GM12878 (cell line): ENCODE results near the gene SP2.

Source experiments
- CTCF ChIP-seq, 3 experiments: IDR thresholded peaks in 2 of 3; conservative IDR thresholded peaks in 1 of 3; 2 replicates each; pipeline ENCODE4 v1.5.1; 2011; ENCODE audit warnings: low read depth in 3 of 3, low read length in 3 of 3, mild to moderate bottlenecking in 3 of 3, control low read depth in 2 of 3, moderate library complexity in 2 of 3, inconsistent platforms in 1 of 3, mixed read lengths in 1 of 3; ENCODE audit not compliant: control insufficient read depth in 2 of 3, insufficient read depth in 1 of 3; ENCODE audit errors: extremely low read depth in 1 of 3
- ELK1 ChIP-seq: IDR thresholded peaks from 2 replicates; pipeline ENCODE4 v1.6.1; 2012; ENCODE audit warnings: low read depth, low read length, improper control_type of control experiment
- GABPA ChIP-seq: IDR thresholded peaks from 2 replicates; pipeline ENCODE4 v1.6.1; 2014; ENCODE audit warnings: antibody characterized with exemption, low read depth, mild to moderate bottlenecking, inconsistent platforms
- IKZF2 ChIP-seq, 2 experiments: fragments of 450-650 bp; IDR thresholded peaks; 2 replicates each; pipeline ENCODE4 v1.6.1; 2017; ENCODE audit warnings: mild to moderate bottlenecking in 2 of 2, moderate library complexity in 2 of 2
- KDM1A ChIP-seq: fragments of 200-600 bp; sonication (generic); IDR thresholded peaks from 2 replicates; pipeline ENCODE4 v1.6.1; 2016; ENCODE audit warnings: borderline replicate concordance
- MYB ChIP-seq: fragments of 150-350 bp; IDR thresholded peaks from 2 replicates; pipeline ENCODE4 v1.6.1; 2014; ENCODE audit warnings: mild to moderate bottlenecking, low read depth, low read length, borderline replicate concordance
- POLR2AphosphoS5 ChIP-seq: IDR thresholded peaks from 2 replicates; pipeline ENCODE4 v1.6.1; 2011; ENCODE audit warnings: mild to moderate bottlenecking, low read length, inconsistent platforms

GRCh38 chr17:47883589-47884426 lies 12.2 kb upstream of the SP2 start:
- TF ChIP-seq ELK1 = no peak
- no peak for TF ChIP-seq IKZF2 (IDR thresholded peaks at IDR 0.05)
- TF ChIP-seq MYB = no peak
- TF ChIP-seq GABPA = no peak
- TF ChIP-seq CTCF (IDR thresholded peaks at IDR 0.05 in 2 of 3, conservative IDR thresholded peaks at IDR 0.05 in 1 of 3; ENCODE audit: control insufficient read depth in 2 of 3, extremely low read depth in 1 of 3, insufficient read depth in 1 of 3, low read depth in 3 of 3, low read length in 3 of 3) = no peak
- no peak for TF ChIP-seq KDM1A
- TF ChIP-seq POLR2AphosphoS5 = no peak
